ENCODE results near the gene RNFT1. TPM values are rescaled to one million over a fixed set of nuclear protein-coding genes. Genes with fewer than 3 reads are reported as not detected.
"Not testable (repeated sequence)": the region's sequence is repeated elsewhere in the genome, so short reads cannot be mapped to it uniquely, and the experiment has no call there.

The RNFT1 gene
- total and polyA plus RNA-seq, 9 donors = 6.9 to 20.3 (median 13.9) TPM

GRCh38 chr17:59954856-59955255 lies 9.7 kb downstream of the RNFT1 start:
- H3K27ac ChIP-seq = no peak overlapping the region
- no peaks in the 10 kb centered on the region for H3K36me3 ChIP-seq
- intact Hi-C loops (cut with DNase I) = no loop called here
- no peaks in the 10 kb centered on the region for H3K9me3 ChIP-seq
- DNase-seq = no peak
- no peak overlapping the region for H3K4me3 ChIP-seq
- H3K27me3 ChIP-seq = no peaks in the 10 kb centered on the region
- WGBS, 3 donors = 85 to 86% (median 86%) methylated on average over 3 of the region's 3 CpGs
- TF ChIP-seq EP300 (IDR thresholded peaks at IDR 0.05) (no peak), POLR2A (IDR thresholded peaks at IDR 0.05) (no peak), CTCF (IDR thresholded peaks at IDR 0.05) (no peak)
- no peaks in the 10 kb centered on the region for H3K4me1 ChIP-seq (ENCODE audit: insufficient read depth)

- H3K36me3 ChIP-seq = no peaks in the 10 kb centered on the region
- no peaks in the 10 kb centered on the region for H3K9me3 ChIP-seq
- no peak overlapping the region for H3K27ac ChIP-seq
- no peaks in the 10 kb centered on the region for H3K4me1 ChIP-seq (ENCODE audit: insufficient read depth)
- 66 to 83% (median 70%) methylated on average over 3 of the region's 3 CpGs for WGBS, 3 donors
- TF ChIP-seq EP300 (IDR thresholded peaks at IDR 0.05) (no peak), CTCF (IDR thresholded peaks at IDR 0.05) (no peak), POLR2A (IDR thresholded peaks at IDR 0.05) (no peak)
- DNase-seq = no peak
- H3K4me3 ChIP-seq = no peak overlapping the region
- no peaks in the 10 kb centered on the region for H3K27me3 ChIP-seq
- intact Hi-C loops (cut with DNase I) = no loop called here
Observed at GRCh38 chr17:59950049-59950448, 14.5 kb downstream of the RNFT1 start.

GRCh38 chr17:59947310-59947709 lies 17.2 kb downstream of the RNFT1 start:
- H3K4me1 ChIP-seq (ENCODE audit: insufficient read depth); H3K9me3 ChIP-seq; DNase-seq; H3K27me3 ChIP-seq; H3K27ac ChIP-seq; intact Hi-C loops (cut with DNase I); H3K36me3 ChIP-seq; H3K4me3 ChIP-seq: not testable (repeated sequence)
- whole genome bisulfite sequencing, 3 donors = 71 to 77% (median 75%) methylated on average over 4 of the region's 4 CpGs

DNA sequence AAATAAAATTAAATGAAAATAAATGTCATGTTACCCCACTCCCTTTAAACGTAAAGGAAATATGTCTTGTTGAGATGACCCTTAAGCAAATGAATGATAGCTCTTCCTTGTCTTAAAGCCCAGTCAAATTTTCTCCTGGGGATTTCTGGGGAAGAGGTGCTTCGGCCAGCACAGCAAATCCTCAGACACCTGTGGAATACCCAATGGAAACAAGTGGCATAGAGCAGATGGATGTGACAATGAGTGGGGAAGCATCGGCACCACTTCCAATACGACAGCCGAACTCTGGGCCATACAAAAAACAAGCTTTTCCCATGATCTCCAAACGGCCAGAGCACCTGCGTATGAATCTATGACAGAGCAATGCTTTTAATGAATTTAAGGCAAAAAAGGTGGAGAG lies 18.1 kb downstream of the RNFT1 start:
- H3K4me3 ChIP-seq; H3K27ac ChIP-seq; intact Hi-C loops (cut with DNase I); H3K27me3 ChIP-seq; H3K4me1 ChIP-seq (ENCODE audit: insufficient read depth); DNase-seq; H3K9me3 ChIP-seq; H3K36me3 ChIP-seq: not testable (repeated sequence)
- 84 to 91% (median 86%) methylated on average over 7 of the region's 7 CpGs for WGBS, 3 donors

- H3K27me3 ChIP-seq = no peaks in the 10 kb centered on the region
- TF ChIP-seq EP300 (IDR thresholded peaks at IDR 0.05) (no peak), POLR2A (IDR thresholded peaks at IDR 0.05) (no peak)
- no peaks in the 10 kb centered on the region for H3K36me3 ChIP-seq
- 85 to 90% (median 88%) methylated on average over 1 of the region's 1 CpG for WGBS, 3 donors
- no peaks in the 10 kb centered on the region for H3K9me3 ChIP-seq
- intact Hi-C loops (cut with DNase I) = no loop called here
- no peak overlapping the region for H3K27ac ChIP-seq
- H3K4me1 ChIP-seq (ENCODE audit: insufficient read depth) = no peaks in the 10 kb centered on the region
- no peak overlapping the region for H3K4me3 ChIP-seq
- no peak for DNase-seq
Observed at GRCh38 chr17:59941131-59941530, 23.4 kb downstream of the RNFT1 start.

DNA sequence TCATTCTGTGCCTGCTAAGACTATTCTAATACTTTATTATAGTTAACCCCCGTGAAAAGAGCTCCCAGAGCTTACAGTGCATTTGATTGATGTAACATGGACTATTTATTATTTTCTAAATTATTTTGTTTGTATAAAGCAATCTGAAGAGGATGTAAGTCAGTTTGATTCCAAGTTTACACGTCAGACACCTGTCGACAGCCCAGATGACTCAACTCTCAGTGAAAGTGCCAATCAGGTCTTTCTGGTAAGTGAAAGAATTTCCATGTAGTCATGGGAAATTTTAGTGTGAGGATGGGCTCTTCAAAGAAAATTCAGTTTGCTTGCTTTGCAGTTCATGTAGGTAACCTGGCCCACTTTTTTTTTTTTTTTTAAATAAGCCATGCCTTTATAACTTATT lies 23.8 kb downstream of the RNFT1 start:
- H3K9me3 ChIP-seq; H3K27ac ChIP-seq; H3K36me3 ChIP-seq; H3K4me1 ChIP-seq (ENCODE audit: insufficient read depth); H3K27me3 ChIP-seq; DNase-seq; intact Hi-C loops (cut with DNase I); H3K4me3 ChIP-seq: not testable (repeated sequence)
- WGBS, 3 donors = 81 to 82% (median 82%) methylated on average over 3 of the region's 3 CpGs

- H3K9me3 ChIP-seq; H3K4me1 ChIP-seq (ENCODE audit: insufficient read depth); H3K27ac ChIP-seq; H3K36me3 ChIP-seq; DNase-seq; H3K4me3 ChIP-seq; H3K27me3 ChIP-seq; intact Hi-C loops (cut with DNase I): not testable (repeated sequence)
- WGBS, 3 donors = 95 to 98% (median 97%) methylated on average over 1 of the region's 1 CpG
Observed at GRCh38 chr17:59933317-59933716, 31.2 kb downstream of the RNFT1 start.

DNA sequence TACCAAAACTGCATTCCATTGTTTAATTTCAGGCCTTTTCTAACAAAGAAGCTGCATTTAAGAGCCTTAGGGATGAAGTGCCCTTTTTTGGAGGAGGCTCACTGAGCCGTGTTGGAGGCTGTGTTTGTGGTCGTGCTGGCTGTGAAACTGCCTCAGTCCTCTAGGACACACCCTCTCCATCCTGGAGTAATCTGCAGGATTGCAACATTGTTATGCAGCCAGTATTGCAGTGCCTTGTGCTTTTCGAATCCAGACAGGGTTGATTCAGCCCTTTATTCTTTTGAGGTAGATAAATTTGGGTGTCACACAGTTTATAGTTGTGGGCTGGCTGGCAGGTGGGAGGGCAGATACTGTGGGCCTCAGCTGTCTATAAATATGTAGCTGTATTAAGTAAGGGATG lies 33.8 kb downstream of the RNFT1 start:
- H3K9me3 ChIP-seq; intact Hi-C loops (cut with DNase I); H3K4me1 ChIP-seq (ENCODE audit: insufficient read depth); H3K27me3 ChIP-seq; H3K4me3 ChIP-seq; H3K27ac ChIP-seq; H3K36me3 ChIP-seq; DNase-seq: not testable (repeated sequence)
- WGBS, 3 donors = 12 to 31% (median 29%) methylated on average over 3 of the region's 3 CpGs

DNA sequence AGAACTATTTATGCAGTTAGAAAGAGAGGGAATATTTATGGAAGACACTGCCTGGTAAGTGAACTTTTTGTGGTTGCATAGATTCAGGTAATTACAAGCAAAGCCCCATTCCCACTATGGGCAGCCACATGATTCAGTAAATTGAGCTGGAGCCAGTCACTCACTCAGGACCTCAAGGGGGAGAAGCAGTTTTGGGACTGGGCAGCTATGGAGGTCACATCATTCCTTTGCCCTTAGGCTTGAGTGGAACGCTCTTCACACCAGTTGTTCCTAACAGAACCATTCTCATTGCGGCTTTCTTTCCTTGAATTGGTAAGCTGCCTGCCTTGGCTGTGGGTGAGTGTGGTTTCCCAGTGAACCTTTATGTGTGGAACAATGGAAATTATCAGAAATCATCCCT lies 34.4 kb downstream of the RNFT1 start:
- 96 to 98% (median 97%) methylated on average over 2 of the region's 2 CpGs for WGBS, 3 donors
- H3K4me3 ChIP-seq; DNase-seq; H3K9me3 ChIP-seq; intact Hi-C loops (cut with DNase I); H3K36me3 ChIP-seq; H3K4me1 ChIP-seq (ENCODE audit: insufficient read depth); H3K27me3 ChIP-seq; H3K27ac ChIP-seq: not testable (repeated sequence)

GRCh38 chr17:59920637-59921036 lies 43.9 kb downstream of the RNFT1 start:
- H3K27ac ChIP-seq; H3K27me3 ChIP-seq; H3K4me1 ChIP-seq (ENCODE audit: insufficient read depth); DNase-seq; H3K4me3 ChIP-seq; intact Hi-C loops (cut with DNase I); H3K36me3 ChIP-seq; H3K9me3 ChIP-seq: not testable (repeated sequence)
- 95 to 98% (median 96%) methylated on average over 5 of the region's 5 CpGs for WGBS, 3 donors

Data from ovary (tissue), 9 donors.